Measurements from ENCODE around the gene VTI1A.
"Not testable (repeated sequence)": the region's sequence is repeated elsewhere in the genome, so short reads cannot be mapped to it uniquely, and the experiment has no call there.

Gene VTI1A

DNA sequence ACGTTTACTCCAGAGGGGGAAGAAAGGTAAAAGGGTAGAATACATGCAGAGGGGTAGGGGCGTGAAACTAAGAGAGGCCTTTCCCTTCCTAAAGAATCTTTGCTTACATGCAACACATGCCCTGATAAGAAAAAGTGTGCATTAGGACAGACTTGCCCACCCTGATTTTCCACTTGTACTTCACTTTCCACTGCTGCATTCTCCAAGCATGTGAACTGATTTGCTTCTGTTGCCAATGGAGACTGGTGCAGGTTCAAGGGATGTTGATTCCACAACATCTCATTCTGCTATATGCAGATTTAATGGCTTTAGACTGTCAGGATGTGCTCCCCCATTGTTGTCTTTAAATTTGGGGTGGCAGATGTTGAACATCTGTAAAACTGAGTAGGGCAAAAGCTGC lies 265.5 kb downstream of the VTI1A start:
- DNase-seq (ENCODE audit: extremely low read depth in 1 of 2, low read depth in 1 of 2), result no peak

GRCh38 chr10:112713411-112713810 lies 266.4 kb downstream of the VTI1A start:
- DNase-seq (ENCODE audit: extremely low read depth in 1 of 2, low read depth in 1 of 2), result no peak

DNA sequence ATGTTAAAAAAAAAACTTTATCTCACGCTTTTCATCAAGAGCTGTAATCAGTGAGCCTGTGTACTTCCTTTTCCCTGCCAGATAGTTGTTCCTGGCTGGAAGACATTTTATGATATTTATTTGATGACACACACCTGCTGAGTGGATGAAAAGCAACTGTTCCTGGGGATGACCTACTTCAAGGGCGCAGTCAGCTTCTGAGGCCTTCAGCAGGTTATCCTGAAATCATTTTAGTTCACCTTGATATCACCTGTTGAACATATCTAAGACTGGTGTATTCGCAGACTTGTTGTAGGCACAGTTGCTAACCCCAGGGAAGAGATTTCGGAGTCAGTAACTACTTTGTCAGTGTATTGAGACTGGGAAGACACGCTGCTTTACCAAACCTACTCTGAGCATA lies 268.6 kb downstream of the VTI1A start:
- DNase-seq (ENCODE audit: extremely low read depth in 1 of 2, low read depth in 1 of 2), result no peak

GRCh38 chr10:112716076-112716475 lies 269.1 kb downstream of the VTI1A start:
- no peak for DNase-seq (ENCODE audit: extremely low read depth in 1 of 2, low read depth in 1 of 2)

- DNase-seq (ENCODE audit: extremely low read depth in 1 of 2, low read depth in 1 of 2), result no peak
Observed at GRCh38 chr10:112716924-112717413, 270.0 kb downstream of the VTI1A start.

GRCh38 chr10:112720178-112720577 lies 273.2 kb downstream of the VTI1A start:
- no peak for DNase-seq (ENCODE audit: extremely low read depth in 1 of 2, low read depth in 1 of 2)

DNA sequence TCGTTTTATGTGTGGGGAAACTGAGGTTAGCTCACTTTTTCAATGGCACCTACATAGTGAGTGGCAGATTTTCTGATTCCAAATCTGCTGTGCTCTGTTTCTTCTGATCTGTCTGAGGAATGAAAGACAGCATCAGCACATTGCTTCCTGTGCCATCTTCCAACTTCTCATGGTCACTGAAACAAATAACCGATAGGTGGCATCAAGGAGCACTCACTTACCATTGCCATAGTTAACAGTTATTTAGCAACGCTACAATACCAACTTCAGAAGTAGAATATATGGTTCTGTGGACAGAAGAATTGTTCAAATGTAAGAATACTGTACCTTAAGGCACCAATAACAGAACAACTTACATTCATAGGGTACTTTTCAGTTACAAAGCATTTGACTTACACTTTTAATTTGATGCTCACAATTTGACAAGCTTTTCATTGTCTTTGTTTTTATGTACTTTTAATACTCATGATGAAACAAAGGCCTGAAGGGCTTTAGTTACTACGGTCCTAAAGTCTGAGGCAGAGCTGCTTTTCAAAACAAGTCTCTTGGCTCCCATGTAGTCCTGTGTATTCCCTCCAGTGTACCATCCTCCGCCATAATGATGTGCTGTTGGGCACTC lies 274.2 kb downstream of the VTI1A start:
- no peak for DNase-seq (ENCODE audit: extremely low read depth in 1 of 2, low read depth in 1 of 2)

DNA sequence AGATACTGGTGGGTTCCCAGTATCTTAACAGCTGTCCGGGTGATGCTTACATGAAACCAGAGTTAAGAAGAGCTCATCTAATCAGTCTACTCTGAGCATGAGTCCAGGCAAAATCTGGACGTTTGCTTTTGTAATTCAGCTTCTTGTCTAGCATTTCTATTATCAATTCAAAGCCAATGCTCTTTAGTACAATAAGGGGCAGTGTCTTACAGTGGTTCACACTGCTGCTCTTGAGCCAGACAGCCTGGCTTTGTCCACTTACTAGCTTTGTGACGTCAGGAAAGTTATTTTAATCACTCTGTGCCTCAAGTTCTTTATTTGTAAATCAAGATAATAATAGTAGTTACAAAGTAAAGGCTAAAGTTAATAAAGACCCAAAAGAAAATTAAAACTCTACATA lies 275.7 kb downstream of the VTI1A start:
- no peak for DNase-seq (ENCODE audit: extremely low read depth in 1 of 2, low read depth in 1 of 2)

GRCh38 chr10:112723876-112724275 lies 276.9 kb downstream of the VTI1A start:
- no peak for DNase-seq (ENCODE audit: extremely low read depth in 1 of 2, low read depth in 1 of 2)

- no peak for DNase-seq (ENCODE audit: extremely low read depth in 1 of 2, low read depth in 1 of 2)
Observed at GRCh38 chr10:112724404-112724991, 277.5 kb downstream of the VTI1A start.

DNA sequence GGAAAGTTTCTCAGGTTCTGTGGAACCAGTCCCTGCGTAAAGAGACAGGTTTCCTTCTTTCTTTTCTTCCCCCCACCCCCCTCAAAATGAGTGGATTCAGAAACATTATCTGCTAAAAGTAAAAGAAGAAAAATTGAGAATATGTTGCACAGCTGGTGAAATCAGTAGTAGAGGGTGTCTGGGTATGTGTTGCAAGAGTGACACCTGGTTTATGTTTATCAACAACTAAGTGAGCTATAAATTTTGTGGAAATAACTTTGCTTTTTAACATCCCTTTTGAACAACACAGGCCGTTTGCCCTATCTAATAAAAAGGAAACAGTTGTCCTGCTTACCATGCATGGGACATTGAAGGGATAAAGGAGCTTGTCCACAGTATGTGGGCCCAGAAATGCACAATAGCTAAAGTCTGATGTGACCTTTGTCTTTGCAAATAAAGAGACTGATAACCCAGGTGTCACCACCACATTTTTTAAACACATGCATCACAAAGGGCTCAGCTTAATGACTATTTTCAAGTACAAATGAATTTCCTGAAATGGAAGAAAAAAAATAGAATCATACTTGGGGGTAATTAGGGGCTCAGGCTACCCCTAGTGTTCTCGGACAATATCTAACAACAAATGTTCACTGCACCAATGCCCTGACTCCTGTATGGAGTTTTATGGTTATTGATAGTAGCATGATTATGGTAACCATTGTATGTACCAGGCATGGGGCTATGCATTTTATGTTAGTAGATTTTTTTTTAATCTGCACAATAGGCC lies 281.3 kb downstream of the VTI1A start:
- no peak for DNase-seq (ENCODE audit: extremely low read depth in 1 of 2, low read depth in 1 of 2)

- no peak for DNase-seq (ENCODE audit: extremely low read depth in 1 of 2, low read depth in 1 of 2)
Observed at GRCh38 chr10:112728997-112729396, 282.0 kb downstream of the VTI1A start.

DNA sequence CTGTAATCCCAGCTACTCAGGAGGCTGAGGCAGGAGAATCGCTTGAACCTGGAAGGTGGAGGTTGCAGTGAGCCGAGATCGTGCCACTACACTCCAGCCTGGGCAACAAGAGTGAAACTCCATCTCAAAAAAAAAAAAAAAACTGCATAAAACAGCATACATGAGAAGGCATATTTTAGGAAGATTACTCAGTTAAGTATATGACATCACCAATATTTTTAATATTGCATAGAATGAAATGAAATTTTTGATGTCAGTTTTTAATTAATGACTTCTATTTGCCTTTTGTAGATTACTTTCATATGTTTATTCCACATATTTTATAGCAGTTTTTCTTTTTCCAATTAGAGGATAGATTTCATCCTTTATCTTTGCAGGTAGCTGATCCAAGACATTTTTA lies 284.4 kb downstream of the VTI1A start:
- not testable (repeated sequence) for DNase-seq (ENCODE audit: extremely low read depth in 1 of 2, low read depth in 1 of 2)

GRCh38 chr10:112732277-112732921 lies 285.4 kb downstream of the VTI1A start:
- no peak for DNase-seq (ENCODE audit: extremely low read depth in 1 of 2, low read depth in 1 of 2)

GRCh38 chr10:112735041-112735695 lies 288.2 kb downstream of the VTI1A start:
- DNase-seq (ENCODE audit: extremely low read depth in 1 of 2, low read depth in 1 of 2), result no peak

DNA sequence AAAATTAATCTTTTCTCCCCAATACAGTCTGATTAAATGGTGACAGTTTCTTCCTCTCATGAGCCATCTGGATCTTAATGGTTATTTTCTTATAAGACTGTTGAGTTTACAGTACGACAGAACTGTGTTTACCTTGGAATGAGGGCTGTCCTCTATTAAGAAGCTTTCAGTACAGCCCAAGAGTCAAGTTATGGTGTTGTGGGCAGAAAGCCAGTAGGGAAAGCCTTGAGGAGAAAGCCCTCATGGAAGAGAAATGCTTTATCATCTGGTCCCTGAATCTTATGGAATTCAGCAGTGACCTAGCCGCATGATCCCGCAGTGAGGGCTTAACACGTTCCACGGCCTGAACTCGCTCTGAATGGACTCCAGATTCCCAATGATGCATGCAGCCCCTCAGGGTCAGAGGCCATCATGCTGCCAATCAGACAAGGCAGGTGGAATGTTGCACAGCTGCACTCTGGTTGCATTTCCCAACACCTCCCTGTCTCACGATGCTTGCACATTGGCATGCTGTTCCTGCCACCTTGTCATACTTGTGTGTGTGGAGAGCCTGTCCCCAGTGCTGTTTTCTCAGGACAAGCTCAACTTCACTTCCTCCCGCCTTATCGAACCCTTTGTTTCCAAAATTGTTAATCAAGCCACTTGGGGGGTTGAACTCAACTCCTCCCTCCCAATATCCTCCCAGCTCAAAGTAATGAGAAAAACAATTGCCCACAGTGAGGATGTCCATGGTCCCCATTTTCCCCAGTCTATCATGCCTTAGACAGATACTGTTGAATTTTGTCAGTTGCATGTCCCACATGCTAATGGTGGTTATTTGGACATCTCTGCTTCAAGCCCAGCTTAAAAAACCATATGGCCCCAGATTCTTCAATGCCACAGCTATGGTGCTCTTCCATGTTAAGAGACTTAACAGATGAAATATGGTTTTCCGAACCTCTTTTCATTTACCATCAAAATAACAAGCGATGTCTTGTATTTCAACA lies 291.9 kb downstream of the VTI1A start:
- no peak for DNase-seq (ENCODE audit: extremely low read depth in 1 of 2, low read depth in 1 of 2)

GRCh38 chr10:112739592-112740353 lies 292.8 kb downstream of the VTI1A start:
- DNase-seq (ENCODE audit: extremely low read depth in 1 of 2, low read depth in 1 of 2), result no peak

GRCh38 chr10:112741830-112742402 lies 294.9 kb downstream of the VTI1A start:
- DNase-seq (ENCODE audit: extremely low read depth in 1 of 2, low read depth in 1 of 2), result no peak
